SU-DHL-6 (cell line): ENCODE data around the gene TMPRSS9.

Source experiments
- H2AFZ ChIP-seq: fragments of 200-600 bp; sonication (generic); 2 replicates; pipeline ENCODE4 v1.6.1; 2014; ENCODE audit warnings: low read depth, mild to moderate bottlenecking, moderate library complexity, mixed read lengths, antibody characterized with exemption, low read length; ENCODE audit not compliant: severe bottlenecking
- H3F3A ChIP-seq: fragments of 200-600 bp; shearing (Covaris generic); 2 replicates; pipeline ENCODE4 v1.6.0; 2016; ENCODE audit warnings: antibody characterized with exemption, mild to moderate bottlenecking; ENCODE audit not compliant: insufficient read depth
- H3K27ac ChIP-seq: fragments of 200-600 bp; sonication (generic); 2 replicates; pipeline ENCODE4 v1.5.1; 2016; ENCODE audit warnings: low read depth, mild to moderate bottlenecking, low read length, moderate library complexity, mixed read lengths
- H3K27me3 ChIP-seq: fragments of 200-600 bp; sonication (generic), shearing (Covaris generic); 2 replicates; pipeline ENCODE4 v1.6.0; 2014; ENCODE audit warnings: mild to moderate bottlenecking, low read length
- H3K36me3 ChIP-seq: fragments of 200-600 bp; sonication (generic); 2 replicates; pipeline ENCODE4 v1.6.1; 2014; ENCODE audit warnings: mild to moderate bottlenecking, low read length, mixed read lengths
- H3K4me2 ChIP-seq: fragments of 300-600, 200-600 bp; shearing (Covaris generic), sonication (generic); 2 replicates; pipeline ENCODE4 v1.6.0; 2014; ENCODE audit warnings: low read length, low read depth, mild to moderate bottlenecking; ENCODE audit not compliant: poor library complexity, severe bottlenecking
- H3K4me3 ChIP-seq: fragments of 200-600 bp; sonication (generic); 2 replicates; pipeline ENCODE4 v1.5.1; 2014; ENCODE audit warnings: antibody characterized with exemption, low read length, mild to moderate bottlenecking, mixed read lengths; ENCODE audit not compliant: insufficient read depth, poor library complexity, severe bottlenecking
- H3K79me2 ChIP-seq: fragments of 200-600 bp; sonication (generic); 2 replicates; pipeline ENCODE4 v1.6.1; 2014; ENCODE audit warnings: mild to moderate bottlenecking, low read length, moderate library complexity; ENCODE audit not compliant: insufficient read depth
- H3K9ac ChIP-seq: fragments of 200-600 bp; sonication (generic); 2 replicates; pipeline ENCODE4 v1.7.0; 2014; ENCODE audit warnings: mild to moderate bottlenecking, low read length
- H3K9me2 ChIP-seq: fragments of 200-600 bp; sonication (generic); replicated peaks from 2 replicates; pipeline ENCODE4 v1.6.1; 2014; ENCODE audit warnings: low read length; ENCODE audit not compliant: insufficient read depth
- H3K9me3 ChIP-seq: fragments of 200-600 bp; sonication (generic); 2 replicates; pipeline ENCODE4 v1.6.1; 2014; ENCODE audit warnings: low read length, mixed read lengths; ENCODE audit not compliant: insufficient read depth
- H4K20me1 ChIP-seq: fragments of 200-600 bp; sonication (generic); 2 replicates; pipeline ENCODE4 v1.6.1; 2014; ENCODE audit warnings: low read depth, mild to moderate bottlenecking, antibody characterized with exemption, low read length, moderate library complexity, mixed read lengths
- CTCF ChIP-seq: fragments of 200-600 bp; sonication (generic); IDR thresholded peaks from one replicate; pipeline ENCODE4 v1.5.1; 2017; ENCODE audit warnings: antibody characterized with exemption, mild to moderate bottlenecking, low read length, moderate library complexity; ENCODE audit not compliant: insufficient read depth, poor library complexity, severe bottlenecking
- EZH2phosphoT487 ChIP-seq: fragments of 200-600 bp; sonication (generic), shearing (Covaris generic); conservative IDR thresholded peaks from 2 replicates; pipeline ENCODE4 v1.6.1; 2018; ENCODE audit warnings: mild to moderate bottlenecking, antibody characterized with exemption, low read length, moderate library complexity, mixed read lengths

The TMPRSS9 gene

DNA sequence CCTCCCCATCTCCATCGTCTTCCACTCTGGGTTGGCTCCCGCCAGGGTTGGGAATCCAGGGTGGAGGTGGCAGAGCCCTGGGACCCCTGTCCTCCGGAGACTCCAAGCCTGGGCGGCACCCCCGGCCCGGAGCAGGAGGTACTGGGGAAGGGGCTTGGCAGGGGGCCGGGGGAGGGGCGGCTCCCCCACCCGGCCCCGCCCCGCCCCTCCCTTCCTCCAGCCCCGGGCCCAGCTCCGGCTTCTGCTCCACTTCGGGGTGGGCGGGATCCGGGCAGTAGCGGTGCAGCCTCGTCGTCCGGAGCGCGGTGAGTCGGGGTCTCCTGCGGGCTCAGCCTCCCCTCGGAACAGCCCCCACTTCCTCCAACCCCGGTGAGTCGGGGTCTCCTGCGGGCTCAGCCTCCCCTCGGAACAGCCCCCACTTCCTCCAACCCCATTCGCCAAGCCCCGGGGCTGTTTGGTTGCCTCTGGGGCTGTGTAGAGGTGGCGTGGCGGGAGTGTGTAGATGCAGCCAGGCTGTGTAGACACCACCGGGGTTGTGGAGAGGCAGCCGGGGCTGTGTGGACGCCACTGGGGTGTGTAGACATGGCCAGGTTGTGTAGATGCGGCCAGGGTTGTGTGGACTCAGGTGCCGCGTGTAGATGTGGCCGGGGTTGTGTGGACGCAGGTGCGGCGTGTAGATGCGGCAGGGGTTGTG, at the start of gene TMPRSS9:
Gene TMPRSS9, plus strand, starts transcription at position 274 of the 694 bp plus-strand sequence. CDS start 29,521 bp downstream, outside the sequence.
- no peaks in the 10 kb centered on the region for H3K9me3 ChIP-seq
- TF ChIP-seq CTCF = no peak
- no peak for TF ChIP-seq EZH2phosphoT487
- no peak within 1 kb of the TSS for H3K4me2 ChIP-seq
- H3K27me3 ChIP-seq = no peaks in the 10 kb centered on the region
- no peak within 1 kb of the TSS for H3K4me3 ChIP-seq
- no peaks in the 10 kb centered on the region for H4K20me1 ChIP-seq
- H3K9ac ChIP-seq = no peak within 1 kb of the TSS
- H3K79me2 ChIP-seq = no peaks in the 10 kb centered on the region
- H3K36me3 ChIP-seq = no peaks in the 10 kb centered on the region
- no peaks in the 10 kb centered on the region for H3F3A ChIP-seq
- H3K27ac ChIP-seq = no peak within 1 kb of the TSS
- no peaks in the 10 kb centered on the region for H3K9me2 ChIP-seq
- H2AFZ ChIP-seq = no peak within 1 kb of the TSS

- Histone ChIP-seq H3K4me3 (no peak overlapping the region), H3K9ac (no peak overlapping the region), H3K27me3 (no peaks in the 10 kb centered on the region), H2AFZ (no peak overlapping the region), H3K36me3 (no peaks in the 10 kb centered on the region), H3K27ac (no peak overlapping the region), H3K9me2 (no peaks in the 10 kb centered on the region), H4K20me1 (no peaks in the 10 kb centered on the region), H3K79me2 (no peaks in the 10 kb centered on the region), H3K4me2 (no peak overlapping the region), H3K9me3 (0 out of 2 replicates have a peak, but pooled peaks cover 9% of the 10 kb centered on the region), H3F3A (no peaks in the 10 kb centered on the region)
- TF ChIP-seq EZH2phosphoT487 (no peak), CTCF (no peak)
Observed at GRCh38 chr19:2311093-2311492, 49.0 kb upstream of the TMPRSS9 start.

DNA sequence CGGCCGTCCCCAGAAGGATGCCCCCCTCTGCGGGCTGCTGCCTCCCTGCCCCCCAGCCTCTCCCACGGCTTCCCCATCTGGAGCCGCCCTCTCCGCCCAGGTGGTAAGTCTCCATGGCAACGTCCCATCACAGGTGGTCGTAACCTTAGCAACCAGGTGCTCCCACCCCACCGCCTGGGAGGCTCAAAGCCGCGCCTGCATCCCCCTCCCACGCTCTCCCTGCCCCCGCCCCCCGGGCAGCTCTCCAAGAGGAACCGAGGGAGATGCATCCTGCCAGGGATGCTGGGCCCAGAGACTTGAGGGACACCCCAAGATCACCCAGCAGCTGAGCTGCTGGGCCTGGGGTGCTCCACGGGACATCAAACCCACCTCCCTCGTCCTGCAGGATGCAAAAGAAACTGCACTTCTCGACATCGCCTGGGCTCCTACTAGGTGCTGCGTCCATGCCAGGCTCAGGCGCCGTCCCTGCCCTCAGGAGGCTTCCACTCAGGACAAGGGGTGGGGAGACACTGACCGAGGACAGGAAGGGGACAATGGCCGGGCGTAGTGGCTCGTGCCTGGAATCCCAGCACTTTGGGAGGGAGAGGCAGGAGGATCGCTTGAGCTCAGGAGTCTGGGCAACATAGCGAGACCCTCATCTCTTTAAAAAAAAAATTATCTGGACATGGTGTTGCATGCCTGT, 47.1 kb upstream of the TMPRSS9 start:
- H2AFZ ChIP-seq = no peak overlapping the region
- H3K4me2 ChIP-seq = no peak overlapping the region
- no peaks in the 10 kb centered on the region for H3K36me3 ChIP-seq
- H3K79me2 ChIP-seq = no peaks in the 10 kb centered on the region
- no peaks in the 10 kb centered on the region for H3K9me2 ChIP-seq
- H3K9ac ChIP-seq = no peak overlapping the region
- no peaks in the 10 kb centered on the region for H3K27me3 ChIP-seq
- no peak overlapping the region for H3K27ac ChIP-seq
- no peak for TF ChIP-seq EZH2phosphoT487
- no peaks in the 10 kb centered on the region for H4K20me1 ChIP-seq
- no peaks in the 10 kb centered on the region; the same call in 1 of the 2 replicates for H3F3A ChIP-seq
- H3K9me3 ChIP-seq = 0 out of 2 replicates have a peak, but pooled peaks cover 9% of the 10 kb centered on the region
- no peak overlapping the region for H3K4me3 ChIP-seq
